ENCODE data around the gene TFB1M.

The TFB1M gene

GRCh38 chr6:155207223-155207622, 107.1 kb downstream of the TFB1M start:
- Mint-ChIP-seq H3K4me1 (no peaks in the 10 kb centered on the region), H3K27me3 (ENCODE audit: low read depth) (no peaks in the 10 kb centered on the region), H3K36me3 (ENCODE audit: low read depth) (peaks cover 11% of the 10 kb centered on the region), H3K4me3 (no peak overlapping the region), H3K9me3 (peaks cover 3% of the 10 kb centered on the region), H3K27ac (no peak overlapping the region)
- no peak for TF ChIP-seq CTCF (IDR thresholded peaks at IDR 0.05; ENCODE audit: unreplicated experiment in 3 of 3)

Measured in nephron (organoid).